Omental fat pad (tissue), 4 donors: ENCODE data around the gene SUB1. TPM values are rescaled to one million over a fixed set of nuclear protein-coding genes. Genes with fewer than 3 reads are reported as not detected.

Experiments used
- ATAC-seq: fragments of 150-250 bp; one replicate; pipeline ENCODE4 v1.9.1; 2016; ENCODE audit warnings: mild to moderate bottlenecking, moderate library complexity; ENCODE audit not compliant: low FRiP score
- DNase-seq: peaks from one replicate; pipeline ENCODE4 v3.0.0-alpha.2; 2019; ENCODE audit warnings: low spot score
- total RNA-seq, 4 donors: library from RNA; depleted of rRNA; stranded (reverse); fragments of >200 nt; gene quantifications; one replicate each; pipeline ENCODE4 v1.1.0, GENCODE V29; 2016
- TF ChIP-seq, protein P1 (sequence below), 3 donors: fragments of 450-650 bp; IDR thresholded peaks; one replicate each; pipeline ENCODE4 v1.5.1; 2016 to 2017; ENCODE audit warnings: antibody characterized with exemption in 3 of 3, mild to moderate bottlenecking in 3 of 3, moderate library complexity in 2 of 3

Gene SUB1
- total RNA-seq, 4 donors from 2014 or later = 202 to 235 (median 223) TPM

DNA sequence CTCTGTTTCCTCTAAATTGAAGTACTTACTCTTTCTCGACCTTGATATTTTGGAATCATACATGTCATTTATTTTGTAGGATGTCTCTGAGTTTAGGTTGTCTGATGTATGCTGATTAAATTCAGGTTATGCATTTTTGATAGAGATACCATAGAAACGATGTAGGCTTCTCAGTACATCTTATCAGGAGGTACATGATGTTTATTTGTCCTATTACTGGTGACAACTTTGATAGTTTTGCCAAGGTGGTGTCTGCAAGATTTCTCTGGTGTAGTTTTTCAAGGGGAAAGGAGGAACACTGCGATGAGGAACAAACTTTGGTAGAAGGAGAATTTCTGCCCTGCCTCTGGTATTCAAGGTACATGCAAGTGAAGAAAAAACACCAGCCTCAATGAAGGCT lies 29.9 kb downstream of the SUB1 start:
- ATAC-seq (no peak), DNase-seq (no peak)
- TF ChIP-seq, protein P1, sequence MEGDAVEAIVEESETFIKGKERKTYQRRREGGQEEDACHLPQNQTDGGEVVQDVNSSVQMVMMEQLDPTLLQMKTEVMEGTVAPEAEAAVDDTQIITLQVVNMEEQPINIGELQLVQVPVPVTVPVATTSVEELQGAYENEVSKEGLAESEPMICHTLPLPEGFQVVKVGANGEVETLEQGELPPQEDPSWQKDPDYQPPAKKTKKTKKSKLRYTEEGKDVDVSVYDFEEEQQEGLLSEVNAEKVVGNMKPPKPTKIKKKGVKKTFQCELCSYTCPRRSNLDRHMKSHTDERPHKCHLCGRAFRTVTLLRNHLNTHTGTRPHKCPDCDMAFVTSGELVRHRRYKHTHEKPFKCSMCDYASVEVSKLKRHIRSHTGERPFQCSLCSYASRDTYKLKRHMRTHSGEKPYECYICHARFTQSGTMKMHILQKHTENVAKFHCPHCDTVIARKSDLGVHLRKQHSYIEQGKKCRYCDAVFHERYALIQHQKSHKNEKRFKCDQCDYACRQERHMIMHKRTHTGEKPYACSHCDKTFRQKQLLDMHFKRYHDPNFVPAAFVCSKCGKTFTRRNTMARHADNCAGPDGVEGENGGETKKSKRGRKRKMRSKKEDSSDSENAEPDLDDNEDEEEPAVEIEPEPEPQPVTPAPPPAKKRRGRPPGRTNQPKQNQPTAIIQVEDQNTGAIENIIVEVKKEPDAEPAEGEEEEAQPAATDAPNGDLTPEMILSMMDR (IDR thresholded peaks at IDR 0.05) = no peak

DNA sequence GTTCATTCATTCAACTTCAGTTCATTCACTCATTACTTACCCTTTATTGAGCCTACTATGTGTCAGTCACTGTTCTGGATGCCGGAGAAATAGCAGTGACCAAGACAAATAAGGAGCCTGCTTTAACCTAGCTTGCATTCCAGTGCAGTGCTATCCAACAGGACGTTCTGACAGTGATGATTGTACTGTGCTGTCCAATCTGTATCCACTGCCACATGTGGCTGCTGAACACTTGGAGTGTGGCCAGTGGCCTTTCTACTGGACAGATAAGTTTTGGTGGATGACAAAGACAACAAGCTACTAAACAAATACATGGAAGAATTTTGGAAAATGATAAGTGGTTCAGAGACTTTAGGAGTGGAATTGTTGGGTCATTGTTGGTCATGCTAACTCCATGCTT lies 33.6 kb downstream of the SUB1 start:
- ATAC-seq = no peak
- TF ChIP-seq, protein P1 (IDR thresholded peaks at IDR 0.05) = no peak
- DNase-seq = no peak

DNA sequence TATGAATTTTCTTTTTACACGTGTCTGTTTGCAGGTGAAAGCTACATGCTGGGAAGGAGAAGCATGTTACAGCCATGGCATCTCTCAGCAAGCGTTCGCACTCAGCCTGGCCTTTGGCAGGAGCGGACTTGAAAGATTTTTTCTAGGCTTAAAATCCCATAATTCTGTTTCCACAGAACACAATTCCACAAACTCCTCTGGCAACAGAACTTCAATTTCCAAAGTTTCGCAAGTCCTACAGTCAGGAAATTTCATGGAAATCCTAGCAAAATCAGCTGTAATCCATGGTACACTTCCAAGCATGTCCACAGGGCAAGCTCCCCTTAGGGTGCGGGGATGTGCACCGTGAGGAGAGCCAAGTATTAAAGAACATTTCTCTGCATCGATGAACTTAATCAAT lies 35.9 kb downstream of the SUB1 start:
- TF ChIP-seq, protein P1 (IDR thresholded peaks at IDR 0.05) = no peak
- DNase-seq (no peak), ATAC-seq (no peak)

DNA sequence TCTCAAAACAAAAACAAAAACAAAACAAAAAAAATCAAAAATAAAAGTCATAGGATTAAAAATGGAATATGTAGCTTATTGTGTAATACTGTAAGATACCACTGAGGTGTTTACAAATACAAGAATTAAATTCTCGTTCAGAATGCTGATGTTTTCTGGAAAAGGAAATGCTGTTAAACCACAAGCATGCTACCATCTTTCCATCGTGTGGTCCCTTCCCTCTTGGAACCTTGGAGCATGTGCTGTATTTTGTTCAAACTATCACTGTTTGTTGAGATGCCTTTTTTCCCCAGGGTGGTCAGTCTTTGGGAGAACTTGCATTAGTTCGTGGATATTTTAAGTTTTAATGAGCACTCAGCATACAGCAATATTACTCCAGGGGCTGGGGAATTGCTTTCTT lies 39.7 kb downstream of the SUB1 start:
- DNase-seq (no peak), ATAC-seq (no peak)
- TF ChIP-seq, protein P1 (IDR thresholded peaks at IDR 0.05) = no peak

DNA sequence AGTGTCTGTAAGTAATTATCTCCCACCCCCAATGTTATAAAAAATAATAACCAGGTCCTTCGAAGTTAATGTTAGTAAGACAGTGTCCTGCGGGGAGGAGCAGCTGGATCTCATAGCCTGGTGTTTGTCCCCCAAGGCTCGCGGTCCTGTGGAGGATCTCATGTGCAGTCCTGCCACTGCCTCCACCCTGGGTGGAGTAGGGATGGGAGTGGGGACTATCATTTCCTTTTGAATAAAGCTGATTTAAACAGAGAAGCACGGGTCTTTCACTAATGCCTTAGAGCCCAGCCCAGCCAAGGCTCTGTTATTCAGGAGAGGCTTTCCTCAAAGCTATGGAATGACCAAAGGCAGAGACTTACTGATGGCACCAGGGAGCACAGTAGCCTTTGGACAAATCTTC lies 40.2 kb downstream of the SUB1 start:
- TF ChIP-seq, protein P1 (IDR thresholded peaks at IDR 0.05) = no peak
- no peak for DNase-seq
- ATAC-seq = no peak

DNA sequence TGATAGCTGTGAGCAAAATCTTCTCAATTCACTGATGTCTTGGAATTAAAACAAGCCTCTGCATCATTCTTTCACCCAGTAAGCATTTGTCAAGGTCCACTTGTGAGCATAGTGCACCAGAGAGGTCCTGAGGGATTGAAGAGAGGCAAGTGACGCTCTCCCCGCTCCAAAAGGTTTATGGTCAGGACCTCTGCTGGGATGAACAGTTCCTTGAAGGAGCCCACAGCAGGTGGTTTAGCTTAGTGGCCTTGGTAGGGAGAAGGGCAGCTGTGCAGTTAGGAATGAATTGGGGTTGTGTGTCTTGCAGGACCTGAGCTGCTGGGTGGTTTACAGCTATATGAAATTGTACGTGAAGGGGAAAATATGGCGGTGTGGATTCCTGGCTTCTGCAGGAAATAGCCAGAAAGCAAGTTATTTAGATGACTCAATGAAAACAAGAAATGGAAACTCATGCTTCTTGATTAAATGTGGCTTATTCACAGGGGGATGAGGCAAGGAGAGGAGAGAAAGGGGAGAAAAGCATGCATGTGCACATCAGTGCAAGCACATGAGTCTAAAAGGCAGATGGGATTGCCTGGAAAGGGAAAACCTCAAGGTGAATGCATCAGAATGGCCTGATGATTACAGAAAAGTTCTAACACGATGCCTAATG lies 42.0 kb downstream of the SUB1 start:
- no peak for ATAC-seq
- TF ChIP-seq, protein P1 (IDR thresholded peaks at IDR 0.05) = no peak

DNA sequence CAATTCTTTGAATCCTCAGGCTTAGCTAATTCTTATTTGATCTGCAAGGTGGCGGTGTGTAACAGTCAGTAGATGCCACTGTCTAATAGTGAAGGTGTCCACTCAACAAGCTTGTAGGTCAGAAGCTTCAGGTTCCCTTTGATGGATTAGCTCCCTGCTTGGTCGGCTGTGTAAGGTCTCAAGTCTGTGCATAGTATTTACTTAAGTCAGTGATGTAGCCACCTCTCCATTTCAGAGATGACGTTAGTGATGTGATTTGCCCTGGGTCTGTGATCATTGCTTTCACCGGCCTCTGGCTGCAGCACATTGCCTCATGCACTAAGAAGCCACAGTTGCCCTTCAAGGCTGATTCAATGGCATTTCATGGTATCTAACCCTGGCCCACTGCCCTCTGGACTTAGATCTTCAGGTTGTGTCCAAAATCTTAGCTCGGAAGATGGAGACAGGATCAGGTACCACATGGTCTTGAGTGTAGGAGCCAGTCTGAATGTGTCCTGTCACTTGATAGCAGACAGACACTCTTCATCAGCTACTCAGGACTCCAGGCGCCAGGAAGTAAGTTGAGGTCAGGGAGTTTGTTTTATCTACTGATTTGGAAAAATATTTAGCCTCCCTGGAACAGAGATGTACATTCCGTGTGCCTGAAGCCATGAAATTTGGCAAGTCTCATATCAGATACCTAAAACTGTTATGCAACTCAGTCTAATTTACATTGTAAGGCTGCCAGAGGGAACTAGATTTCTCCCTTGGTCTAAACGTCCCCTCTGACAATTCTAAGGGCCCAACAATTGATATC lies 42.9 kb downstream of the SUB1 start:
- TF ChIP-seq, protein P1 (IDR thresholded peaks at IDR 0.05) = no peak

More for the DNA sequence above, 42.0 kb downstream of the SUB1 start:
- no peak for DNase-seq

More for the DNA sequence above, 42.9 kb downstream of the SUB1 start:
- ATAC-seq (peak; percentile 62), DNase-seq (no peak)
